ENCODE data around the gene OSBPL2.
A peak's percentile ranks its signal among the peaks of the same experiment; 100 is the strongest.

OSBPL2 gene

DNA sequence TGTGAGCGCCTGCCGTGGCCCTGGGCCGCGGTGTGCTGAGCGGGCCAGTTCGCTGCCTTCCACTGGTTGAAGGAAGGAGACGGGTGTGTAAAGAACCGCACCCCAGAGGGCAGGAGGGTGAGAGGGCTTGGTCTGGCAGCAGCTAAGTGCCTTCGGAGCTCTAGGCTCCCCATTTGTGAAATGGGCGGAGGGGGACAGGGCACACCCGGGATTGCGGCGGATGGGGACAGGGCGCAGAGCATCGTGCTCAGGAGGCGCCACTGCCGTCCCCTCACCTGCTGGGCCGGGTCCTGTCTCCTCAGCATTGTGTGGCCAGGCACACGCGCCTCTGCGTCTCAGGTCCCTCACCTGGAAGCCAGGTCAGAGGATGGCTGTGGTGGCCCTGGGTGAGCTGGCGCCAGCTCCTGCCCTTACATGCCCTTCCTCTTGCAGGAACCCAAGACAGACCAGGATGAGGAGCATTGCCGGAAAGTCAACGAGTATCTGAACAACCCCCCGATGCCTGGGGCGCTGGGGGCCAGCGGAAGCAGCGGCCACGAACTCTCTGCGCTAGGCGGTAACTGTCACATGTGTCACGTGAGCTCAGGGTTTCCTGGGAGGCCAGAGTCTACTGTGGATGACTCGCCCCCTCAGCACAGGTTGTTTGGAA, 67.6 kb downstream of the OSBPL2 start:
- peaks cover 41% of the 10 kb centered on the region for H3K79me2 ChIP-seq (ENCODE audit: insufficient read depth, low read length)
- no peaks in the 10 kb centered on the region for H3K9me3 ChIP-seq (ENCODE audit: insufficient read depth, low read length, severe bottlenecking)
- peak overlapping the region; percentile 100 for H3K4me2 ChIP-seq (ENCODE audit: insufficient read depth, low read length)
- peak overlapping the region; percentile 93; the same call in 1 of the 2 replicates for H3K9ac ChIP-seq (ENCODE audit: low read depth, low read length)
- ATAC-seq (ENCODE audit: insufficient read depth, low read depth) (no peak), DNase-seq (no peak)
- TF ChIP-seq, protein P1, sequence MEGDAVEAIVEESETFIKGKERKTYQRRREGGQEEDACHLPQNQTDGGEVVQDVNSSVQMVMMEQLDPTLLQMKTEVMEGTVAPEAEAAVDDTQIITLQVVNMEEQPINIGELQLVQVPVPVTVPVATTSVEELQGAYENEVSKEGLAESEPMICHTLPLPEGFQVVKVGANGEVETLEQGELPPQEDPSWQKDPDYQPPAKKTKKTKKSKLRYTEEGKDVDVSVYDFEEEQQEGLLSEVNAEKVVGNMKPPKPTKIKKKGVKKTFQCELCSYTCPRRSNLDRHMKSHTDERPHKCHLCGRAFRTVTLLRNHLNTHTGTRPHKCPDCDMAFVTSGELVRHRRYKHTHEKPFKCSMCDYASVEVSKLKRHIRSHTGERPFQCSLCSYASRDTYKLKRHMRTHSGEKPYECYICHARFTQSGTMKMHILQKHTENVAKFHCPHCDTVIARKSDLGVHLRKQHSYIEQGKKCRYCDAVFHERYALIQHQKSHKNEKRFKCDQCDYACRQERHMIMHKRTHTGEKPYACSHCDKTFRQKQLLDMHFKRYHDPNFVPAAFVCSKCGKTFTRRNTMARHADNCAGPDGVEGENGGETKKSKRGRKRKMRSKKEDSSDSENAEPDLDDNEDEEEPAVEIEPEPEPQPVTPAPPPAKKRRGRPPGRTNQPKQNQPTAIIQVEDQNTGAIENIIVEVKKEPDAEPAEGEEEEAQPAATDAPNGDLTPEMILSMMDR (IDR thresholded peaks at IDR 0.05; ENCODE audit: borderline replicate concordance, extremely low read depth, low read length, poor library complexity, severe bottlenecking): no peak
- TF ChIP-seq EZH2 (IDR thresholded peaks at IDR 0.05; ENCODE audit: borderline replicate concordance, low read depth, low read length, severe bottlenecking): no peak
- H3K4me3 ChIP-seq (ENCODE audit: low read depth in 1 of 2, low read length in 2 of 2): peak overlapping the region in 1 of 2 experiments; percentile 99; a peak in 2 of 4 replicates
- peaks cover 62% of the 10 kb centered on the region for H3K36me3 ChIP-seq (ENCODE audit: insufficient read depth, low read length)
- H4K20me1 ChIP-seq (ENCODE audit: insufficient read depth, low read length): peaks cover 57% of the 10 kb centered on the region
- peaks cover 38% of the 10 kb centered on the region for H3K4me1 ChIP-seq (ENCODE audit: insufficient read depth, low read length)
- H3K27me3 ChIP-seq (ENCODE audit: insufficient read depth, low read length, poor library complexity): no peaks in the 10 kb centered on the region
- H2AFZ ChIP-seq (ENCODE audit: low read depth, low read length): no peak overlapping the region
- H3K27ac ChIP-seq (ENCODE audit: low read length): no peak overlapping the region

DNA sequence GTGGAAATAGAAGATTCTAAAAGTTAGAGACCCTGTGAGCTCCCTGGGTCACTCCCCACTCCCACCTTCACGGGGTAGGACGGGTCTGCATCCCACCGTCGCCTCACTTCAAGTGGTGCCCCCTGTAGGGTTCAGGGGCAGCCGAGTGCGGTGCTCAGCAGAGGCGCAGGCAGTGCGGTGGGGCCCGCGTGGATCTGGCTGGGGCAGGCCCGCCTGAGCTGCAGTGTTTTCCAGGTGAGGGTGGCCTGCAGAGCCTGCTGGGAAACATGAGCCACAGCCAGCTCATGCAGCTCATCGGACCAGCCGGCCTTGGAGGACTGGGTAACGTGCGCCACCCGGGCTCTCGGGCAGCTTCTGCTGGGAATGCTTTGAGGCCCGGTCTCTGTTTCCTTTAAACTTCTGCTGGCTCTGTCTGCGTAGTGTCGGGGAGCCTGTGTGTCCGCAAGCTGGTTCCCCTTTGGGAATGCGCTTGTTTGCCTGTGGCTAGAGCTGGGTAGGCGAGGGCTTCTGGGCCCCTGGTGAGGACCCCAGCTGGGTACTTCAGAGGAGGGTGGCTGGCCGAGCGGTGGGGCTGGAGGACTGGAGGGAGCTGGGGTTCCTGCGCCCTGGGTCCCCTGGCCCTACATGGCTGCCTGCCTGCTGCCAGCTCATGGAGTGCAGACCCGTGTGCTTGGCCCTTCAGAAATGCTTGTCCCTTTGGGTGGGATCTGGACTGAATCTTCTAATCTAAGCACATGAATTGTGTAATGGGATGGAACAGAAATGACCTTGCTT, 68.3 kb downstream of the OSBPL2 start:
- Histone ChIP-seq H3K79me2 (ENCODE audit: insufficient read depth, low read length) (peaks cover 41% of the 10 kb centered on the region), H3K4me2 (ENCODE audit: insufficient read depth, low read length) (peak overlapping the region; percentile 100; the same call in 1 of the 2 replicates), H4K20me1 (ENCODE audit: insufficient read depth, low read length) (peaks cover 57% of the 10 kb centered on the region), H3K27me3 (ENCODE audit: insufficient read depth, low read length, poor library complexity) (no peaks in the 10 kb centered on the region), H3K4me3 (ENCODE audit: low read depth in 1 of 2, low read length in 2 of 2) (no peak overlapping the region), H3K27ac (ENCODE audit: low read length) (no peak overlapping the region), H3K9ac (ENCODE audit: low read depth, low read length) (no peak overlapping the region), H2AFZ (ENCODE audit: low read depth, low read length) (no peak overlapping the region), H3K9me3 (ENCODE audit: insufficient read depth, low read length, severe bottlenecking) (no peaks in the 10 kb centered on the region), H3K4me1 (ENCODE audit: insufficient read depth, low read length) (peaks cover 33% of the 10 kb centered on the region), H3K36me3 (ENCODE audit: insufficient read depth, low read length) (peaks cover 62% of the 10 kb centered on the region)
- DNase-seq: no peak
- ATAC-seq (ENCODE audit: insufficient read depth, low read depth): no peak
- TF ChIP-seq, protein P1 (IDR thresholded peaks at IDR 0.05; ENCODE audit: borderline replicate concordance, extremely low read depth, low read length, poor library complexity, severe bottlenecking): no peak
- TF ChIP-seq EZH2 (IDR thresholded peaks at IDR 0.05; ENCODE audit: borderline replicate concordance, low read depth, low read length, severe bottlenecking): no peak

DNA sequence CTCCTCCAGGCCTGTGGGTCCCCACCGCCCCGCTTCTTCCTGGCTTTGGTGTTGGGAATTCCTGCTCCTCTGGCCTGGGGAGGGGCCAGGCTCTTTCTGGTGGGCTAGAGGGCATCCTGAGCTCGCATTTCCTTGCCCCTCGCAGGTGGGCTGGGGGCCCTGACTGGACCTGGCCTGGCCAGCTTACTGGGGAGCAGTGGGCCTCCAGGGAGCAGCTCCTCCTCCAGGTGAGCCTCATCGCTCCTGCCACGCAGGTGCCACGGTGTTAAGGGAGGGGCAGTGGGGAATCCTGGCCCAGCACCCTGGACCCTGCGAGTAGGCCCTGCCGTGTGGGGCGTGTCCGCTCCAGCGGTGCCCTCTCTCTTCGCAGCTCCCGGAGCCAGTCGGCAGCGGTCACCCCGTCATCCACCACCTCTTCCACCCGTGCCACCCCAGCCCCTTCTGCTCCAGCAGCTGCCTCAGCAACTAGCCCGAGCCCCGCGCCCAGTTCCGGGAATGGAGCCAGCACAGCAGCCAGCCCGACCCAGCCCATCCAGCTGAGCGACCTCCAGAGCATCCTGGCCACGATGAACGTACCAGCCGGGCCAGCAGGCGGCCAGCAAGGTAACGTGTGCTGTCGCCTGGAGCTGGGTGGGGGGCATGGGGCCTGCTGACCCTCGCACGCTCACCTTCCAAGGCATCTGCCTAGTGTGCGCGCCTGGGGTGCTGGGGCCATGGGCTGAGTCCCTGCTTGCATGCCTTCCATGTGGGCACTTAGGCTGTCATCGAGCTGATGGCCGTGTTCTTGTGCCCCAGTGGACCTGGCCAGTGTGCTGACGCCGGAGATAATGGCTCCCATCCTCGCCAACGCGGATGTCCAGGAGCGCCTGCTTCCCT, 69.1 kb downstream of the OSBPL2 start:
- no peak overlapping the region for H3K4me2 ChIP-seq (ENCODE audit: insufficient read depth, low read length)
- H3K9me3 ChIP-seq (ENCODE audit: insufficient read depth, low read length, severe bottlenecking): no peaks in the 10 kb centered on the region
- peaks cover 41% of the 10 kb centered on the region for H3K79me2 ChIP-seq (ENCODE audit: insufficient read depth, low read length)
- no peak for DNase-seq
- no peak overlapping the region for H3K9ac ChIP-seq (ENCODE audit: low read depth, low read length)
- H2AFZ ChIP-seq (ENCODE audit: low read depth, low read length): no peak overlapping the region
- no peak for ATAC-seq (ENCODE audit: insufficient read depth, low read depth)
- H3K4me1 ChIP-seq (ENCODE audit: insufficient read depth, low read length): peaks cover 28% of the 10 kb centered on the region
- no peak overlapping the region for H3K27ac ChIP-seq (ENCODE audit: low read length)
- H3K36me3 ChIP-seq (ENCODE audit: insufficient read depth, low read length): peaks cover 62% of the 10 kb centered on the region
- H3K4me3 ChIP-seq (ENCODE audit: low read depth in 1 of 2, low read length in 2 of 2): no peak overlapping the region
- H3K27me3 ChIP-seq (ENCODE audit: insufficient read depth, low read length, poor library complexity): no peaks in the 10 kb centered on the region
- TF ChIP-seq, protein P1 (IDR thresholded peaks at IDR 0.05; ENCODE audit: borderline replicate concordance, extremely low read depth, low read length, poor library complexity, severe bottlenecking): no peak
- no peak for TF ChIP-seq EZH2 (IDR thresholded peaks at IDR 0.05; ENCODE audit: borderline replicate concordance, low read depth, low read length, severe bottlenecking)
- H4K20me1 ChIP-seq (ENCODE audit: insufficient read depth, low read length): peaks cover 57% of the 10 kb centered on the region

Data from DND-41 (cell line).